OCI-LY7 (cell line): ENCODE results near the gene TMEM169. TPM values are rescaled to one million over a fixed set of nuclear protein-coding genes. Genes with fewer than 3 reads are reported as not detected.

Experiments used
- Bru-seq: library from RNA; stranded (reverse); fragments of 400-500 nt; gene quantifications from one replicate; lab custom pipeline; 2021; lab: Mats Ljungman, UMichigan
- BruChase-seq, 2 experiments: library from RNA; stranded (reverse); fragments of 400-500 nt; gene quantifications; one replicate each; lab custom pipeline; 2021; lab: Mats Ljungman, UMichigan
- BruUV-seq: library from RNA; stranded (reverse); fragments of 400-500 nt; replicated peaks from 2 replicates; lab custom pipeline; 2021; lab: Mats Ljungman, UMichigan
- CTCF ChIA-PET: fragments of 300-600 bp; sonication (Branson Sonifier 250); formaldehyde crosslinking; loops from one replicate; lab custom pipeline; 2022; ENCODE audit warnings: antibody characterized with exemption; ENCODE audit not compliant: unreplicated experiment; lab: Charles Lee
- POLR2A ChIA-PET: fragments of 300-600 bp; sonication (Branson Sonifier 250); formaldehyde crosslinking; loops from one replicate; lab custom pipeline; 2022; ENCODE audit warnings: antibody characterized with exemption; lab: Charles Lee
- DNase-seq: peaks from one replicate; pipeline ENCODE4 v3.0.0-alpha.2; 2015; ENCODE audit warnings: low spot score
- H2AFZ ChIP-seq: fragments of 200-600 bp; sonication (generic), shearing (Covaris generic); 2 replicates; pipeline ENCODE4 v1.6.1; 2014; ENCODE audit warnings: mild to moderate bottlenecking, antibody characterized with exemption, low read length, moderate library complexity
- H3K27ac ChIP-seq: fragments of 200-600 bp; sonication (generic); 2 replicates; pipeline ENCODE4 v1.5.1; 2014; ENCODE audit warnings: mixed run types, low read depth, mild to moderate bottlenecking, moderate library complexity, low read length, inconsistent platforms; ENCODE audit not compliant: poor library complexity, severe bottlenecking
- H3K36me3 ChIP-seq: fragments of 200-600 bp; sonication (generic); 2 replicates; pipeline ENCODE4 v1.6.1; 2014; ENCODE audit warnings: mild to moderate bottlenecking, antibody characterized with exemption, low read length, moderate library complexity, mixed read lengths; ENCODE audit not compliant: insufficient read depth
- H3K4me1 ChIP-seq: fragments of 200-600 bp; sonication (generic); 2 replicates; pipeline ENCODE4 v1.5.1; 2014; ENCODE audit warnings: mild to moderate bottlenecking, low read length; ENCODE audit not compliant: insufficient read depth, poor library complexity, severe bottlenecking
- H3K4me2 ChIP-seq: fragments of 200-600 bp; sonication (generic); 2 replicates; pipeline ENCODE4 v1.6.1; 2014; ENCODE audit warnings: mild to moderate bottlenecking, low read length
- H3K4me3 ChIP-seq: fragments of 200-600 bp; sonication (generic); 2 replicates; pipeline ENCODE4 v1.5.1; 2014; ENCODE audit warnings: mild to moderate bottlenecking, low read depth, low read length; ENCODE audit not compliant: poor library complexity, severe bottlenecking
- H3K79me2 ChIP-seq: fragments of 200-600 bp; sonication (generic); 2 replicates; pipeline ENCODE4 v1.6.1; 2016; ENCODE audit warnings: low read depth, mild to moderate bottlenecking, low read length, moderate library complexity, mixed read lengths; ENCODE audit not compliant: insufficient read depth
- H3K9me2 ChIP-seq: fragments of 200-600 bp; sonication (generic); 2 replicates; pipeline ENCODE4 v1.6.1; 2016; ENCODE audit warnings: mild to moderate bottlenecking, low read length, mixed read lengths; ENCODE audit not compliant: insufficient read depth
- H3K9me3 ChIP-seq: fragments of 200-600 bp; sonication (generic); 2 replicates; pipeline ENCODE4 v1.6.1; 2014; ENCODE audit warnings: mild to moderate bottlenecking, mixed run types, low read length, mixed read lengths
- H4K20me1 ChIP-seq: fragments of 200-600 bp; sonication (generic); 2 replicates; pipeline ENCODE4 v1.6.1; 2014; ENCODE audit warnings: mild to moderate bottlenecking, antibody characterized with exemption, low read length, moderate library complexity, mixed read lengths; ENCODE audit not compliant: insufficient read depth
- EZH2phosphoT487 ChIP-seq: fragments of 200-600 bp; sonication (generic); IDR thresholded peaks from 2 replicates; pipeline ENCODE4 v1.6.1; 2018; ENCODE audit warnings: low read depth, borderline replicate concordance, mild to moderate bottlenecking, mixed run types, antibody characterized with exemption, low read length, moderate library complexity, mixed read lengths
- intact Hi-C: fragments of 100-400 bp; cut with micrococcal nuclease; formaldehyde crosslinking; loops from one replicate; pipeline ENCODE4 v1.10.0; 2022; ENCODE audit not compliant: unreplicated experiment
- long read RNA-seq: library from polyadenylated mRNA; stranded (forward); transcript quantifications from one replicate; pipeline ENCODE4 v2.0.0, GENCODE V29; 2022
- total RNA-seq, 2 experiments: library from RNA; depleted of rRNA in 1 of 2; stranded (reverse); fragments of >200 nt in 1 of 2; shearing (Covaris generic) in 1 of 2; gene quantifications; 2 replicates each; pipeline ENCODE4 v1.2.3, GENCODE V29; 2014 to 2022
- TF ChIP-seq, protein P1 (sequence below): fragments of 200-600 bp; sonication (generic); conservative IDR thresholded peaks from 2 replicates; pipeline ENCODE4 v1.5.1; 2014; ENCODE audit warnings: mild to moderate bottlenecking, antibody characterized with exemption, low read length, moderate library complexity, mixed read lengths

Gene TMEM169, protein sequence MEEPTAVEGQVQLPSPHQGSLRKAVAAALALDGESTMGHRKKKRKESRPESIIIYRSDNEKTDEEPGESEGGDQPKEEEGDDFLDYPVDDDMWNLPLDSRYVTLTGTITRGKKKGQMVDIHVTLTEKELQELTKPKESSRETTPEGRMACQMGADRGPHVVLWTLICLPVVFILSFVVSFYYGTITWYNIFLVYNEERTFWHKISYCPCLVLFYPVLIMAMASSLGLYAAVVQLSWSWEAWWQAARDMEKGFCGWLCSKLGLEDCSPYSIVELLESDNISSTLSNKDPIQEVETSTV
- total RNA-seq (2014; rRNA removed; shearing (Covaris generic)) (0.09 and 0.59 TPM in 2 replicates), total RNA-seq (2022) (0.42 and 0.57 TPM in 2 replicates), Bru-seq, nascent RNA (percentile 32 among the genes with signal in this experiment), BruChase-seq, experiment 1, labeled RNA remaining after a 6-hour chase (percentile 31 among the genes with signal in this experiment), BruChase-seq, experiment 2, labeled RNA remaining after a 2-hour chase (percentile 29 among the genes with signal in this experiment)
- long read RNA-seq: 0 reads

DNA sequence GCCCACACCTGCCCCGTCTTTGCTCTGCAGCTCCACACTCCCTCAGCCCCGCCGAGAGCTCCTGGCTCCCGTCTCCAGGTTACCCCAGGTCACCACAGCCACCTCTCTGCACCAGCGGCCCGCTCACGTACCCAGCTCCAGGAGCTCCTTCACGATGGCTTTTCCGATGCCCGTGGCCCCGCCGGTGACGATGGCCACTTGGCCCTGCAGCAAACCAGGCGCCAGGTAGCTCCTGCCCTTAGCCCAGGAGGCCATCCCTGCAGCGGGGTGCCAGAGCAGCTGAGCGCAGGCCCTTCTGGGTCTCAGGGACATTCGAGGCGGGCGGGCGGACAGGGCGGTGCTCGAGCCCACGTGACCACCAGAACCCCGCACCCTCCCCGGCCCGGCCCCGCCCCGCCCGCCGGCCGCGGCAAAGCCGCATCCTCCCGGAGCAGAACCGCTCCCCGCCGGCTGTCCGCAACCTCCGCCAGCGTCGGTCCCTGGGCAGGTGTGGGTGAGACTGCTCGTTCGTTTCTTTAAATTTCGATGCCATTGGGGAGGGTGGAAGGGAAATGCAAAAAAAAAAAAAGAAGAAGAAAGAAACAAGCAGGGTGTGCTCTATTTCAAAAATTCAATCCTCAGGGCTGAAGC, at the start of gene TMEM169, which contains the start of gene PECR:
TMEM169 (plus strand) TSS at position 433 of the 630 bp plus-strand sequence. CDS start 14,045 bp downstream, outside the sequence.
PECR (minus strand) TSS at position 323 of the 630 bp plus-strand sequence; CDS start at position 255, 68 bp downstream.
- peak within 1 kb of the TSS; percentile 76 for H3K4me2 ChIP-seq
- H3K36me3 ChIP-seq: no peaks in the 10 kb centered on the region
- peak within 1 kb of the TSS; percentile 73 for H2AFZ ChIP-seq
- peaks cover 36% of the 10 kb centered on the region for H3K4me1 ChIP-seq
- no peaks in the 10 kb centered on the region for H3K9me2 ChIP-seq
- POLR2A ChIA-PET: interaction anchor here (1.3 kb wide), 1 partner anchor 20 kb away, joined by 3 read pairs; no protein-coding TSS in a partner anchor
- peak within 1 kb of the TSS; percentile 59 for H3K27ac ChIP-seq
- TF ChIP-seq EZH2phosphoT487: no peak
- TF ChIP-seq, protein P1, sequence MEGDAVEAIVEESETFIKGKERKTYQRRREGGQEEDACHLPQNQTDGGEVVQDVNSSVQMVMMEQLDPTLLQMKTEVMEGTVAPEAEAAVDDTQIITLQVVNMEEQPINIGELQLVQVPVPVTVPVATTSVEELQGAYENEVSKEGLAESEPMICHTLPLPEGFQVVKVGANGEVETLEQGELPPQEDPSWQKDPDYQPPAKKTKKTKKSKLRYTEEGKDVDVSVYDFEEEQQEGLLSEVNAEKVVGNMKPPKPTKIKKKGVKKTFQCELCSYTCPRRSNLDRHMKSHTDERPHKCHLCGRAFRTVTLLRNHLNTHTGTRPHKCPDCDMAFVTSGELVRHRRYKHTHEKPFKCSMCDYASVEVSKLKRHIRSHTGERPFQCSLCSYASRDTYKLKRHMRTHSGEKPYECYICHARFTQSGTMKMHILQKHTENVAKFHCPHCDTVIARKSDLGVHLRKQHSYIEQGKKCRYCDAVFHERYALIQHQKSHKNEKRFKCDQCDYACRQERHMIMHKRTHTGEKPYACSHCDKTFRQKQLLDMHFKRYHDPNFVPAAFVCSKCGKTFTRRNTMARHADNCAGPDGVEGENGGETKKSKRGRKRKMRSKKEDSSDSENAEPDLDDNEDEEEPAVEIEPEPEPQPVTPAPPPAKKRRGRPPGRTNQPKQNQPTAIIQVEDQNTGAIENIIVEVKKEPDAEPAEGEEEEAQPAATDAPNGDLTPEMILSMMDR: no peak
- H3K79me2 ChIP-seq: no peaks in the 10 kb centered on the region
- no peaks in the 10 kb centered on the region for H3K9me3 ChIP-seq
- BruUV-seq: no TSS peak
- CTCF ChIA-PET: interaction anchor here (0.7 to 1.0 kb wide), 3 partner anchors 32 to 330 kb away, joined by 3 to 6 read pairs (median 4); no protein-coding TSS in a partner anchor
- DNase-seq: peak; percentile 58
- intact Hi-C loops: no loop called here
- peak within 1 kb of the TSS; percentile 73 for H3K4me3 ChIP-seq
- no peaks in the 10 kb centered on the region for H4K20me1 ChIP-seq

- Histone ChIP-seq H4K20me1 (no peaks in the 10 kb centered on the region), H3K27ac (no peak overlapping the region), H3K9me2 (no peaks in the 10 kb centered on the region), H3K36me3 (no peaks in the 10 kb centered on the region), H3K9me3 (no peaks in the 10 kb centered on the region), H3K79me2 (no peaks in the 10 kb centered on the region), H3K4me3 (no peak overlapping the region), H3K4me2 (no peak overlapping the region), H2AFZ (no peak overlapping the region), H3K4me1 (no peaks in the 10 kb centered on the region)
- BruUV-seq: no TSS peak
- no peak for TF ChIP-seq EZH2phosphoT487
- TF ChIP-seq, protein P1: no peak
- intact Hi-C loops: no loop called here
- CTCF ChIA-PET: no interaction called here
- POLR2A ChIA-PET: interaction anchor here (0.7 to 1.8 kb wide), 6 partner anchors 9 to 663 kb away, joined by 3 to 5 read pairs (median 3); no protein-coding TSS in a partner anchor
- no peak for DNase-seq
These were observed 49.6 kb upstream of the TMEM169 start for GRCh38 chr2:216031960-216032689.
